Measurements from ENCODE around the gene CHRM5.
"Not testable (repeated sequence)": the region's sequence is repeated elsewhere in the genome, so short reads cannot be mapped to it uniquely, and the experiment has no call there.

CHRM5 gene

GRCh38 chr15:33994005-33994615 lies 25.8 kb downstream of the CHRM5 start:
- DNase-seq: no peak

GRCh38 chr15:33995666-33996065 lies 27.4 kb downstream of the CHRM5 start:
- not testable (repeated sequence) for DNase-seq

- DNase-seq: no peak
These were observed 33.2 kb downstream of the CHRM5 start for GRCh38 chr15:34001536-34001935.

GRCh38 chr15:34006381-34006780 lies 38.1 kb downstream of the CHRM5 start:
- no peak for DNase-seq

- no peak for DNase-seq
These were observed 41.4 kb downstream of the CHRM5 start for GRCh38 chr15:34009656-34010055.

- DNase-seq: no peak
These were observed 42.6 kb downstream of the CHRM5 start for GRCh38 chr15:34010921-34011320.

- no peak for DNase-seq
These were observed 43.2 kb downstream of the CHRM5 start for GRCh38 chr15:34011481-34011880.

- no peak for DNase-seq
These were observed 44.2 kb downstream of the CHRM5 start for GRCh38 chr15:34012461-34013028.

GRCh38 chr15:34013746-34014145 lies 45.4 kb downstream of the CHRM5 start:
- no peak for DNase-seq

GRCh38 chr15:34014556-34014955 lies 46.3 kb downstream of the CHRM5 start:
- no peak for DNase-seq

- DNase-seq: no peak
These were observed 49.8 kb downstream of the CHRM5 start for GRCh38 chr15:34018021-34018645.

- not testable (repeated sequence) for DNase-seq
These were observed 50.4 kb downstream of the CHRM5 start for GRCh38 chr15:34018738-34019137.

GRCh38 chr15:34019369-34019990 lies 51.2 kb downstream of the CHRM5 start:
- no peak for DNase-seq

GRCh38 chr15:34023907-34024306 lies 55.6 kb downstream of the CHRM5 start:
- no peak for DNase-seq

- no peak for DNase-seq
These were observed 57.0 kb downstream of the CHRM5 start for GRCh38 chr15:34025252-34025651.

GRCh38 chr15:34027606-34028005 lies 59.3 kb downstream of the CHRM5 start:
- no peak for DNase-seq

GRCh38 chr15:34031987-34032760 lies 63.9 kb downstream of the CHRM5 start:
- DNase-seq: peak; percentile 18

- peak; percentile 80 for DNase-seq
These were observed 70.0 kb downstream of the CHRM5 start for GRCh38 chr15:34038023-34038870.

- DNase-seq: peak; percentile 68
These were observed 70.8 kb downstream of the CHRM5 start, which contains the start of gene AVEN for GRCh38 chr15:34038871-34039789. AVEN (minus strand) TSS chr15:34039204; CDS start chr15:34039046, 158 bp downstream.

GRCh38 chr15:34039790-34040113 lies 71.5 kb downstream of the CHRM5 start:
- DNase-seq: no peak

GRCh38 chr15:34043391-34043790 lies 75.1 kb downstream of the CHRM5 start:
- DNase-seq: no peak

Measured in activated naive CD4-positive, alpha-beta T cell treated with anti-CD3 and anti-CD28 coated beads, Interleukin-2, amount 50 U/mL, for 16 hours (primary cell).